ENCODE data around the gene ST3GAL3.

ST3GAL3 gene

DNA sequence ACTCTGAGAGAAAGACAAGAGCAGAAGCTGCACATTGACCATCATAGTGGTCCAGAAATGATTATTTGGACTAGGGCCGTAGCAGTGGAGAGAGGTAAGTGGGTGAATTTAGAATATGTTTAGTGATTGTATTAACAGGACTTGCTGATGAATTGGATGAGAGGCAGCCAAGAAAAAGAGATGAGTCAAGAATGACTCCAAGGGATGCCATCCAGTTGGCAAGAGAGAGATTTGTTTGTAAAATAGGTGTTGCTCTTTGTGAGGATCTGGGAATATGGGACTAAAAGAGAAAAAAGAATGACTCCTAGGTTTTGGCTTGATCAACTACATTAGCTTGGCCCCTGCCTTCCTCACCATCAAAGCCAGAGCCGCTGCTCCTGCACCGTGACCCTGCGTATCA is 172.1 kb downstream of the ST3GAL3 start:
- TF ChIP-seq, protein P1, sequence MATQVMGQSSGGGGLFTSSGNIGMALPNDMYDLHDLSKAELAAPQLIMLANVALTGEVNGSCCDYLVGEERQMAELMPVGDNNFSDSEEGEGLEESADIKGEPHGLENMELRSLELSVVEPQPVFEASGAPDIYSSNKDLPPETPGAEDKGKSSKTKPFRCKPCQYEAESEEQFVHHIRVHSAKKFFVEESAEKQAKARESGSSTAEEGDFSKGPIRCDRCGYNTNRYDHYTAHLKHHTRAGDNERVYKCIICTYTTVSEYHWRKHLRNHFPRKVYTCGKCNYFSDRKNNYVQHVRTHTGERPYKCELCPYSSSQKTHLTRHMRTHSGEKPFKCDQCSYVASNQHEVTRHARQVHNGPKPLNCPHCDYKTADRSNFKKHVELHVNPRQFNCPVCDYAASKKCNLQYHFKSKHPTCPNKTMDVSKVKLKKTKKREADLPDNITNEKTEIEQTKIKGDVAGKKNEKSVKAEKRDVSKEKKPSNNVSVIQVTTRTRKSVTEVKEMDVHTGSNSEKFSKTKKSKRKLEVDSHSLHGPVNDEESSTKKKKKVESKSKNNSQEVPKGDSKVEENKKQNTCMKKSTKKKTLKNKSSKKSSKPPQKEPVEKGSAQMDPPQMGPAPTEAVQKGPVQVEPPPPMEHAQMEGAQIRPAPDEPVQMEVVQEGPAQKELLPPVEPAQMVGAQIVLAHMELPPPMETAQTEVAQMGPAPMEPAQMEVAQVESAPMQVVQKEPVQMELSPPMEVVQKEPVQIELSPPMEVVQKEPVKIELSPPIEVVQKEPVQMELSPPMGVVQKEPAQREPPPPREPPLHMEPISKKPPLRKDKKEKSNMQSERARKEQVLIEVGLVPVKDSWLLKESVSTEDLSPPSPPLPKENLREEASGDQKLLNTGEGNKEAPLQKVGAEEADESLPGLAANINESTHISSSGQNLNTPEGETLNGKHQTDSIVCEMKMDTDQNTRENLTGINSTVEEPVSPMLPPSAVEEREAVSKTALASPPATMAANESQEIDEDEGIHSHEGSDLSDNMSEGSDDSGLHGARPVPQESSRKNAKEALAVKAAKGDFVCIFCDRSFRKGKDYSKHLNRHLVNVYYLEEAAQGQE (IDR thresholded peaks at IDR 0.05; ENCODE audit: insufficient read depth in 1 of 2, low read depth in 2 of 2, low read length in 2 of 2) = no peak
- TF ChIP-seq FOXP2 (optimal IDR thresholded peaks at IDR 0.05; ENCODE audit: borderline replicate concordance, extremely low read depth, extremely low read length, insufficient read depth) (no peak), TAF1 (IDR thresholded peaks at IDR 0.05; ENCODE audit: borderline replicate concordance, insufficient read depth, low read length) (no peak), POLR2AphosphoS5 (IDR thresholded peaks at IDR 0.05; ENCODE audit: low read depth, low read length) (no peak), SIN3A (IDR thresholded peaks at IDR 0.05; ENCODE audit: borderline replicate concordance, insufficient read depth, low read length) (no peak)

DNA sequence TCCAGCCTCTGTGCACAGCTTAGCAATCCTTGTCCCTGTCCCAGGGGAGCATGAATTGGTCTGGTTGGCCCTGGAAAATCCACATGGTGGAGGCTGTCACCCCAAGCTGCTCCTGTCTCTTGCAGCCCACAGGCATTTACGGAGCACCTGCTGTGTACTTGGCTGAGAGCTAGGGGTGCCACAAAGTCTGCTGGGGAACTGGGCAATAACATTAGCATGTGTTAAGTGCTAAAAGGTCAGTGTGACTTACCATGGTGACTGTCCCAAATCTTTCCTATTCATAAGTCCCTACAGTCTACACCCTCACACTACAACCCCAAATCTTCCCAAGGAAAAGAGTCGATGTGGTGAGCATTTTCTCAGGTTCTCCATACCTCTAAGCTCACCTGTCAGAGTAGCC is 172.7 kb downstream of the ST3GAL3 start:
- TF ChIP-seq, protein P1 (IDR thresholded peaks at IDR 0.05; ENCODE audit: insufficient read depth in 1 of 2, low read depth in 2 of 2, low read length in 2 of 2) = no peak
- no peak for TF ChIP-seq FOXP2 (optimal IDR thresholded peaks at IDR 0.05; ENCODE audit: borderline replicate concordance, extremely low read depth, extremely low read length, insufficient read depth)
- TF ChIP-seq TAF1 (IDR thresholded peaks at IDR 0.05; ENCODE audit: borderline replicate concordance, insufficient read depth, low read length) = no peak
- no peak for TF ChIP-seq SIN3A (IDR thresholded peaks at IDR 0.05; ENCODE audit: borderline replicate concordance, insufficient read depth, low read length)
- TF ChIP-seq POLR2AphosphoS5 (IDR thresholded peaks at IDR 0.05; ENCODE audit: low read depth, low read length) = no peak

DNA sequence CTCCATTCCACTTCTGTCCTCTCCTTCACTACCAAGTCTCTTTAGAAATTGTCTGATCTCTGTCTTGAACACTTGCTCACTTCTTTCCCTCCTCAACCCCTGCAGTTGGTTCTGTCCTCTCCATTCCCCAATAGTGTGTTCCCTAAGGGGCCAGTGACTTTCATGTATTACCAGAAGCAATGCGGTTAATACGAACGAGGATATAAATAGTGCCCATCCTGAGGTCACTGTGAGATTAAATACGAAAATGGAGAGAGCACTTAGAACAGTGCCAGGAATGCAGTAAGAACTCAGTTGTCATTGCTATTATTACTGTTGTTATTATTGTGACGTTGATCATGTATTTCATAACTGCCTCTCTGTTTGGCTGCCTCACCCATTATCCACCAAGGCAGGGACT is 173.3 kb downstream of the ST3GAL3 start:
- TF ChIP-seq SIN3A (IDR thresholded peaks at IDR 0.05; ENCODE audit: borderline replicate concordance, insufficient read depth, low read length) = no peak
- no peak for TF ChIP-seq TAF1 (IDR thresholded peaks at IDR 0.05; ENCODE audit: borderline replicate concordance, insufficient read depth, low read length)
- TF ChIP-seq, protein P1 (IDR thresholded peaks at IDR 0.05; ENCODE audit: insufficient read depth in 1 of 2, low read depth in 2 of 2, low read length in 2 of 2) = no peak
- no peak for TF ChIP-seq POLR2AphosphoS5 (IDR thresholded peaks at IDR 0.05; ENCODE audit: low read depth, low read length)
- TF ChIP-seq FOXP2 (optimal IDR thresholded peaks at IDR 0.05; ENCODE audit: borderline replicate concordance, extremely low read depth, extremely low read length, insufficient read depth) = no peak

DNA sequence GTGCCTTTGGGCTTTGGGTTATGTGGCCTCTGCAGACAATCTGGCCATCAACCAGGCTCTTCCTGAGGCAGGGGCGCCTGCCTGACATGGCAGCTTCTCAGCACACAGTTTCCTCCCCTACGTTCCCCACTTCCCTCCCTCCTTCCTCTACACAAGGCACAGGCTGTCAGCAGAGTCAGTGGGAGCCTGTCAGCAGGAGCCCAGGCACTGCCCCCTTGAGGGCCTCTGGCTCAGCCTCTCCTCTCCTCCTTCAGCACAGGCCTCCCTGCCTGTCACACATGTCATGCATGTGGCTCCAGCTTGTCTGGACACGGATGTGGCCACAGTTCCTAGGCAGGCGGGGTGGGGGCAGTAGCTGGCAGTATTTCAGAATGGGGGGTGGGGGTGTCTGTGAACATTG is 174.1 kb downstream of the ST3GAL3 start:
- TF ChIP-seq, protein P1 (IDR thresholded peaks at IDR 0.05; ENCODE audit: insufficient read depth in 1 of 2, low read depth in 2 of 2, low read length in 2 of 2) = no peak
- TF ChIP-seq POLR2AphosphoS5 (IDR thresholded peaks at IDR 0.05; ENCODE audit: low read depth, low read length) (no peak), SIN3A (IDR thresholded peaks at IDR 0.05; ENCODE audit: borderline replicate concordance, insufficient read depth, low read length) (no peak), TAF1 (IDR thresholded peaks at IDR 0.05; ENCODE audit: borderline replicate concordance, insufficient read depth, low read length) (no peak), FOXP2 (optimal IDR thresholded peaks at IDR 0.05; ENCODE audit: borderline replicate concordance, extremely low read depth, extremely low read length, insufficient read depth) (no peak)

DNA sequence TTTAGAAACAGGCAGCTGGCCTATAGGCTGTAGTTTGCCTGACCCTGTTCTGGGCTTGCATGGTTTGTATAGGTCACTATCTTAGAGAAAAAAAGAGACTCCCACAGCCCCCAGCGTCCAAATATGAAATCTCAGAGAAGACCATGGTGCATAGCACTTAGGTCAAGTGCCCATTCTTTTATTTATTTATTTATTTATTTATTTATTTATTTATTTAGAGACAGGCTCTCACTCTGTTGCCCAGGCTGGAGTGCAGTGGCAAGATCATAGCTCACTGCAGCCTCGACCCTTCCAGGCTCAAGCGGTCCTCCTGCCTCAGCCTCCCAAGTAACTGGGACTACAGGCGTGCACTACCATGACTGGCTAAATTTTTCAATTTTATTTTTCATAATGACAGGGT is 175.4 kb downstream of the ST3GAL3 start:
- TF ChIP-seq FOXP2 (optimal IDR thresholded peaks at IDR 0.05; ENCODE audit: borderline replicate concordance, extremely low read depth, extremely low read length, insufficient read depth) = no peak
- TF ChIP-seq TAF1 (IDR thresholded peaks at IDR 0.05; ENCODE audit: borderline replicate concordance, insufficient read depth, low read length) = no peak
- TF ChIP-seq POLR2AphosphoS5 (IDR thresholded peaks at IDR 0.05; ENCODE audit: low read depth, low read length) = no peak
- TF ChIP-seq SIN3A (IDR thresholded peaks at IDR 0.05; ENCODE audit: borderline replicate concordance, insufficient read depth, low read length) = no peak
- TF ChIP-seq, protein P1 (IDR thresholded peaks at IDR 0.05; ENCODE audit: insufficient read depth in 1 of 2, low read depth in 2 of 2, low read length in 2 of 2) = no peak

Measured in PFSK-1 (cell line).